NCI-H748 treated with DMSO at 0.1 percent for 48 hours (cell line): ENCODE measurements around the gene RFX1.
"Not testable (repeated sequence)": the region's sequence is repeated elsewhere in the genome, so short reads cannot be mapped to it uniquely, and the experiment has no call there.

Source experiments
- DNase-seq: peaks from one replicate; lab custom pipeline; 2025; lab: John Stamatoyannopoulos, UW

The RFX1 gene

GRCh38 chr19:13934785-13935109, 71.4 kb downstream of the RFX1 start:
- DNase-seq: no peak

GRCh38 chr19:13932911-13933393, 73.2 kb downstream of the RFX1 start:
- DNase-seq: no peak

GRCh38 chr19:13932149-13932637, 73.9 kb downstream of the RFX1 start:
- DNase-seq: no peak

- no peak for DNase-seq
Observed at GRCh38 chr19:13931391-13932148, 74.5 kb downstream of the RFX1 start.

- DNase-seq: no peak
Observed at GRCh38 chr19:13930402-13930801, 75.7 kb downstream of the RFX1 start.

- no peak for DNase-seq
Observed at GRCh38 chr19:13929956-13930355, 76.2 kb downstream of the RFX1 start.

GRCh38 chr19:13929340-13929739, 76.8 kb downstream of the RFX1 start:
- no peak for DNase-seq

- no peak for DNase-seq
Observed at GRCh38 chr19:13926715-13927114, 79.4 kb downstream of the RFX1 start.

- no peak for DNase-seq
Observed at GRCh38 chr19:13926010-13926409, 80.1 kb downstream of the RFX1 start.

- DNase-seq: no peak
Observed at GRCh38 chr19:13923194-13923987, 82.7 kb downstream of the RFX1 start.

GRCh38 chr19:13922118-13922517, 84.0 kb downstream of the RFX1 start:
- not testable (repeated sequence) for DNase-seq

GRCh38 chr19:13920940-13921747, 85.0 kb downstream of the RFX1 start:
- no peak for DNase-seq

- DNase-seq: no peak
Observed at GRCh38 chr19:13920524-13920923, 85.6 kb downstream of the RFX1 start.

GRCh38 chr19:13918726-13919411, 87.3 kb downstream of the RFX1 start:
- DNase-seq: no peak

- no peak for DNase-seq
Observed at GRCh38 chr19:13917888-13918406, 88.2 kb downstream of the RFX1 start.

GRCh38 chr19:13914777-13915176, 91.3 kb downstream of the RFX1 start:
- no peak for DNase-seq

- DNase-seq: no peak
Observed at GRCh38 chr19:13913352-13913751, 92.8 kb downstream of the RFX1 start.
